ENCODE results near the gene SIX5. TPM values are rescaled to one million over a fixed set of nuclear protein-coding genes. Genes with fewer than 3 reads are reported as not detected.
A peak's percentile ranks its signal among the peaks of the same experiment; 100 is the strongest.

Gene SIX5
- total RNA-seq, 1 experiment from 2014 or later, result 38.7 TPM

DNA sequence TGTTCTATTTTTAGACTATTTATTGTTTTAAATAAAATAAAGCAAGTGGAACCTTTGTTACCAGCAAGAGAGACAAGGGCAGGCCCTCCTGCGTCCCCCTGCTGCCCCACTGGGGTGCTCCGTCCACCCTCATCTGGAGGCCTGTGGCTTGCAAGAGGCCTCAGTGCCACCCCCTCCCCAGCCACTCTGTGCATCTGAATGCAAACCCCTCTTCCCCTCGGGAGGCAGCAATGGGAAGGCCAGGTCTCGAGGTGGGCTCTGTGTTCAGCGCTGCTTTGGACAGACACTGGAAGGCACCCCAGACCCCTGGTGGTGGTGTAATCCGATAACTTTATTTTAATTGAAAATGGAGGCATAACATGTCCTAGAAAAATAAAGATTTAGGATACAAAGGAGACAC, 4.6 kb downstream of the SIX5 start:
- no peaks in the 10 kb centered on the region for H3K9me3 ChIP-seq (ENCODE audit: control insufficient read depth, insufficient read depth, low read depth, low read length)
- no peaks in the 10 kb centered on the region for H3K36me3 ChIP-seq (ENCODE audit: control insufficient read depth, insufficient read depth, low read length)
- H3K27ac ChIP-seq (ENCODE audit: low read length), result no peak overlapping the region
- no peak for DNase-seq (ENCODE audit: low read depth, low spot score)
- H3K27me3 ChIP-seq (ENCODE audit: control insufficient read depth, insufficient read depth, low read length), result no peaks in the 10 kb centered on the region
- BruUV-seq (replicated peaks), result no TSS peak
- ChIA-PET POLR2A (no interaction called here), CTCF (no interaction called here)
- TF ChIP-seq SIN3A (IDR thresholded peaks at IDR 0.05; ENCODE audit: borderline replicate concordance, insufficient read depth, low read depth, low read length), result no peak
- 0 out of 2 replicates have a peak, but pooled peaks have one; percentile 2 for TF ChIP-seq POLR2AphosphoS5 (IDR thresholded peaks at IDR 0.05; ENCODE audit: low read depth, low read length)
- no peak for ATAC-seq
- no peak overlapping the region for H3K4me3 ChIP-seq (ENCODE audit: low read depth in 2 of 2, low read length in 2 of 2)
- H3K4me1 ChIP-seq (ENCODE audit: control insufficient read depth, insufficient read depth, low read length), result peaks cover 22% of the 10 kb centered on the region
- in situ Hi-C loops (cut with HindIII; ENCODE audit: low pct_unique_long_range_greater_than_20kb, low sequenced_read_pairs), result no loop called here
- intact Hi-C loops (cut with micrococcal nuclease; ENCODE audit: unreplicated experiment), result loop anchor here (10.0 kb wide), 1 partner anchor 60 kb away; no protein-coding TSS in a partner anchor

DNA sequence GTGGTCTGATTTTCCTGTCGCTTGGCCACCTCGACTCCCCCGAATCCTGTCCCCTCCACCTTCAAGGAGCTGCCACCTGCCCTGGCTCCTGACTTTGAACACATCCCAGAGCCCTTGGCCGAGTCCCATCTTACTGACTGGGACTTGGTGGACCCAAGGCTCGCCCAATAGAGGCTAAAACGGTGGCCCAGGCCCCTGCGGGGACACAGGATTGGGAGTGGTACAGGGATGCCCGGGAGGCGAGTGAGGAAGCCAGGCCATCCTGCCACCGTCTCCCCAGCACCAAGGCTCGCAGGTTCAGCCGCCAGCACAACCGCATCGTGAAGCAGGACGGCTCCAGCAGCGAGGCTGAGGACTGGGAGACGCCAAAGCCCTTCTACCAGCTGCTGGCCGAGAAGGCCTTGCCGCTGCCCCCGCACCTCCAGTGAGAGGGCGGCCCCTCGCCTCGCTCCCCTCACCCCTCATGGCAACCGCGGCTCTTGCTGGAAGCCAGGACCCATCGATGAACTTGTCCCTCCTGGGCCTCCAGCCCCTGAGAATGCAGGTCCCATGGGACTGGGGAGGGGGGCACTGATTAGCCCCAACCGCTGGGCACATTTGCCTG, 5.3 kb downstream of the SIX5 start:
- H3K27ac ChIP-seq (ENCODE audit: low read length), result no peak overlapping the region
- H3K4me3 ChIP-seq (ENCODE audit: low read depth in 2 of 2, low read length in 2 of 2), result no peak overlapping the region
- no peak for ATAC-seq
- in situ Hi-C loops (cut with HindIII; ENCODE audit: low pct_unique_long_range_greater_than_20kb, low sequenced_read_pairs), result no loop called here
- no peaks in the 10 kb centered on the region for H3K27me3 ChIP-seq (ENCODE audit: control insufficient read depth, insufficient read depth, low read length)
- peaks cover 22% of the 10 kb centered on the region for H3K4me1 ChIP-seq (ENCODE audit: control insufficient read depth, insufficient read depth, low read length)
- POLR2A ChIA-PET, result no interaction called here
- H3K9me3 ChIP-seq (ENCODE audit: control insufficient read depth, insufficient read depth, low read depth, low read length), result no peaks in the 10 kb centered on the region
- CTCF ChIA-PET, result no interaction called here
- no peaks in the 10 kb centered on the region for H3K36me3 ChIP-seq (ENCODE audit: control insufficient read depth, insufficient read depth, low read length)
- DNase-seq (ENCODE audit: low read depth, low spot score), result no peak
- intact Hi-C loops (cut with micrococcal nuclease; ENCODE audit: unreplicated experiment), result loop anchor here (10.0 kb wide), 1 partner anchor 59 kb away; no protein-coding TSS in a partner anchor
- no TSS peak for BruUV-seq (replicated peaks)
- TF ChIP-seq, protein P1, sequence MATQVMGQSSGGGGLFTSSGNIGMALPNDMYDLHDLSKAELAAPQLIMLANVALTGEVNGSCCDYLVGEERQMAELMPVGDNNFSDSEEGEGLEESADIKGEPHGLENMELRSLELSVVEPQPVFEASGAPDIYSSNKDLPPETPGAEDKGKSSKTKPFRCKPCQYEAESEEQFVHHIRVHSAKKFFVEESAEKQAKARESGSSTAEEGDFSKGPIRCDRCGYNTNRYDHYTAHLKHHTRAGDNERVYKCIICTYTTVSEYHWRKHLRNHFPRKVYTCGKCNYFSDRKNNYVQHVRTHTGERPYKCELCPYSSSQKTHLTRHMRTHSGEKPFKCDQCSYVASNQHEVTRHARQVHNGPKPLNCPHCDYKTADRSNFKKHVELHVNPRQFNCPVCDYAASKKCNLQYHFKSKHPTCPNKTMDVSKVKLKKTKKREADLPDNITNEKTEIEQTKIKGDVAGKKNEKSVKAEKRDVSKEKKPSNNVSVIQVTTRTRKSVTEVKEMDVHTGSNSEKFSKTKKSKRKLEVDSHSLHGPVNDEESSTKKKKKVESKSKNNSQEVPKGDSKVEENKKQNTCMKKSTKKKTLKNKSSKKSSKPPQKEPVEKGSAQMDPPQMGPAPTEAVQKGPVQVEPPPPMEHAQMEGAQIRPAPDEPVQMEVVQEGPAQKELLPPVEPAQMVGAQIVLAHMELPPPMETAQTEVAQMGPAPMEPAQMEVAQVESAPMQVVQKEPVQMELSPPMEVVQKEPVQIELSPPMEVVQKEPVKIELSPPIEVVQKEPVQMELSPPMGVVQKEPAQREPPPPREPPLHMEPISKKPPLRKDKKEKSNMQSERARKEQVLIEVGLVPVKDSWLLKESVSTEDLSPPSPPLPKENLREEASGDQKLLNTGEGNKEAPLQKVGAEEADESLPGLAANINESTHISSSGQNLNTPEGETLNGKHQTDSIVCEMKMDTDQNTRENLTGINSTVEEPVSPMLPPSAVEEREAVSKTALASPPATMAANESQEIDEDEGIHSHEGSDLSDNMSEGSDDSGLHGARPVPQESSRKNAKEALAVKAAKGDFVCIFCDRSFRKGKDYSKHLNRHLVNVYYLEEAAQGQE (IDR thresholded peaks at IDR 0.05; ENCODE audit: insufficient read depth in 1 of 2, low read depth in 2 of 2, low read length in 1 of 2), result no peak
- TF ChIP-seq POLR2AphosphoS5 (IDR thresholded peaks at IDR 0.05; ENCODE audit: low read depth, low read length) (no peak), SIN3A (IDR thresholded peaks at IDR 0.05; ENCODE audit: borderline replicate concordance, insufficient read depth, low read depth, low read length) (no peak), TCF7L2 (IDR thresholded peaks at IDR 0.05; ENCODE audit: low read depth, low read length) (no peak)
- TF ChIP-seq, protein P2, sequence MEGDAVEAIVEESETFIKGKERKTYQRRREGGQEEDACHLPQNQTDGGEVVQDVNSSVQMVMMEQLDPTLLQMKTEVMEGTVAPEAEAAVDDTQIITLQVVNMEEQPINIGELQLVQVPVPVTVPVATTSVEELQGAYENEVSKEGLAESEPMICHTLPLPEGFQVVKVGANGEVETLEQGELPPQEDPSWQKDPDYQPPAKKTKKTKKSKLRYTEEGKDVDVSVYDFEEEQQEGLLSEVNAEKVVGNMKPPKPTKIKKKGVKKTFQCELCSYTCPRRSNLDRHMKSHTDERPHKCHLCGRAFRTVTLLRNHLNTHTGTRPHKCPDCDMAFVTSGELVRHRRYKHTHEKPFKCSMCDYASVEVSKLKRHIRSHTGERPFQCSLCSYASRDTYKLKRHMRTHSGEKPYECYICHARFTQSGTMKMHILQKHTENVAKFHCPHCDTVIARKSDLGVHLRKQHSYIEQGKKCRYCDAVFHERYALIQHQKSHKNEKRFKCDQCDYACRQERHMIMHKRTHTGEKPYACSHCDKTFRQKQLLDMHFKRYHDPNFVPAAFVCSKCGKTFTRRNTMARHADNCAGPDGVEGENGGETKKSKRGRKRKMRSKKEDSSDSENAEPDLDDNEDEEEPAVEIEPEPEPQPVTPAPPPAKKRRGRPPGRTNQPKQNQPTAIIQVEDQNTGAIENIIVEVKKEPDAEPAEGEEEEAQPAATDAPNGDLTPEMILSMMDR (IDR thresholded peaks at IDR 0.05), result no peak
